CD4-positive, alpha-beta T cell treated with Interleukin-12 subunit alpha and Interleukin-12 subunit beta, for 1 hour (primary cell): ENCODE measurements around the gene PIK3AP1.
A peak's percentile ranks its signal among the peaks of the same experiment; 100 is the strongest.
"Not testable (repeated sequence)": the region's sequence is repeated elsewhere in the genome, so short reads cannot be mapped to it uniquely, and the experiment has no call there.

Experiments used
- DNase-seq: peaks from one replicate; pipeline ENCODE4 v3.0.0-alpha.2; 2020

The PIK3AP1 gene

GRCh38 chr10:96724621-96725020 is 4.3 kb upstream of the PIK3AP1 start:
- DNase-seq = no peak

- DNase-seq = no peak
Observed at GRCh38 chr10:96721207-96721572, 876 bp upstream of the PIK3AP1 start.

GRCh38 chr10:96719850-96720421 is 378 bp downstream of the PIK3AP1 start:
- DNase-seq = peak; percentile 53

- DNase-seq = no peak
Observed at GRCh38 chr10:96719200-96719599, 1.1 kb downstream of the PIK3AP1 start.

GRCh38 chr10:96718304-96718990 is 1.9 kb downstream of the PIK3AP1 start:
- DNase-seq = no peak

GRCh38 chr10:96716390-96716789 is 3.9 kb downstream of the PIK3AP1 start:
- no peak for DNase-seq

- DNase-seq = no peak
Observed at GRCh38 chr10:96714746-96715255, 5.5 kb downstream of the PIK3AP1 start.

- no peak for DNase-seq
Observed at GRCh38 chr10:96714031-96714590, 6.2 kb downstream of the PIK3AP1 start.

- no peak for DNase-seq
Observed at GRCh38 chr10:96712662-96713271, 7.5 kb downstream of the PIK3AP1 start.

- no peak for DNase-seq
Observed at GRCh38 chr10:96711048-96711728, 9.1 kb downstream of the PIK3AP1 start.

GRCh38 chr10:96709525-96709924 is 10.8 kb downstream of the PIK3AP1 start:
- no peak for DNase-seq

- DNase-seq = no peak
Observed at GRCh38 chr10:96708996-96709395, 11.3 kb downstream of the PIK3AP1 start.

- no peak for DNase-seq
Observed at GRCh38 chr10:96708456-96708855, 11.9 kb downstream of the PIK3AP1 start.

GRCh38 chr10:96706331-96706853 is 13.9 kb downstream of the PIK3AP1 start:
- DNase-seq = no peak

GRCh38 chr10:96705134-96705533 is 15.2 kb downstream of the PIK3AP1 start:
- no peak for DNase-seq

GRCh38 chr10:96704563-96704962 is 15.8 kb downstream of the PIK3AP1 start:
- DNase-seq = no peak

GRCh38 chr10:96703358-96703757 is 17.0 kb downstream of the PIK3AP1 start:
- no peak for DNase-seq

GRCh38 chr10:96701265-96701664 is 19.0 kb downstream of the PIK3AP1 start:
- DNase-seq = no peak

- no peak for DNase-seq
Observed at GRCh38 chr10:96700374-96701099, 19.8 kb downstream of the PIK3AP1 start.

- no peak for DNase-seq
Observed at GRCh38 chr10:96699613-96700012, 20.7 kb downstream of the PIK3AP1 start.

GRCh38 chr10:96698305-96698704 is 22.0 kb downstream of the PIK3AP1 start:
- not testable (repeated sequence) for DNase-seq

- no peak for DNase-seq
Observed at GRCh38 chr10:96697438-96697837, 22.9 kb downstream of the PIK3AP1 start.
